GM13976 (cell line): ENCODE data around the gene MORN4.

Source experiments
- DNase-seq: peaks from one replicate; pipeline ENCODE4 v3.0.0; 2012; ENCODE audit warnings: low spot score
- in situ Hi-C: fragments of 300-500 bp; cut with MboI; formaldehyde crosslinking; loops from one replicate; pipeline ENCODE4 v1.12.0; 2022; ENCODE audit warnings: low sequenced_read_pairs, mixed read lengths, inconsistent platforms; ENCODE audit not compliant: unreplicated experiment
- TF ChIP-seq, protein P1 (sequence below): IDR thresholded peaks from 2 replicates; pipeline ENCODE4 v1.5.1; 2012; ENCODE audit warnings: borderline replicate concordance, mild to moderate bottlenecking; ENCODE audit not compliant: insufficient read depth; ENCODE audit errors: extremely low read depth, missing control alignments, control extremely low read depth

The MORN4 gene

DNA sequence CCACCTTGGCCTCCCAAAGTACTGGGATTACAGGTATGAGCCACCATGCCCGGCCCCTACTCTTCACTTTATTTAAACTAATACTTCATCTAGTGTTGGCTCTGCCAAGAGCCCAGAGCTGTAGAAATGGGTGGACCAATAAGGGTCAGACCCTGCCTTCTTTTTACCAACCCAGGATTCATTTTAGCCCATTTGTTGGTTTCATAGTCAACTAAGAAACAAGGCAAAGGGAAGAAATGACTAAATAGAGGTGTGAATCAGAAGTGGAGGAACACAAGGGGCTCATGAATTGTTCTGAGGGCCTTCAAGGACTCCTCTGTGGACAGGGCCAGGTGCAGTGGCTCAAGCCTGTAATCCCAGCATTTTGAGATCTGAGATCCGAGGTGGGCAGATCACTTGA lies 59.6 kb downstream of the MORN4 start:
- in situ Hi-C loops: no loop called here
- no peak for DNase-seq
- TF ChIP-seq, protein P1, sequence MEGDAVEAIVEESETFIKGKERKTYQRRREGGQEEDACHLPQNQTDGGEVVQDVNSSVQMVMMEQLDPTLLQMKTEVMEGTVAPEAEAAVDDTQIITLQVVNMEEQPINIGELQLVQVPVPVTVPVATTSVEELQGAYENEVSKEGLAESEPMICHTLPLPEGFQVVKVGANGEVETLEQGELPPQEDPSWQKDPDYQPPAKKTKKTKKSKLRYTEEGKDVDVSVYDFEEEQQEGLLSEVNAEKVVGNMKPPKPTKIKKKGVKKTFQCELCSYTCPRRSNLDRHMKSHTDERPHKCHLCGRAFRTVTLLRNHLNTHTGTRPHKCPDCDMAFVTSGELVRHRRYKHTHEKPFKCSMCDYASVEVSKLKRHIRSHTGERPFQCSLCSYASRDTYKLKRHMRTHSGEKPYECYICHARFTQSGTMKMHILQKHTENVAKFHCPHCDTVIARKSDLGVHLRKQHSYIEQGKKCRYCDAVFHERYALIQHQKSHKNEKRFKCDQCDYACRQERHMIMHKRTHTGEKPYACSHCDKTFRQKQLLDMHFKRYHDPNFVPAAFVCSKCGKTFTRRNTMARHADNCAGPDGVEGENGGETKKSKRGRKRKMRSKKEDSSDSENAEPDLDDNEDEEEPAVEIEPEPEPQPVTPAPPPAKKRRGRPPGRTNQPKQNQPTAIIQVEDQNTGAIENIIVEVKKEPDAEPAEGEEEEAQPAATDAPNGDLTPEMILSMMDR: no peak

DNA sequence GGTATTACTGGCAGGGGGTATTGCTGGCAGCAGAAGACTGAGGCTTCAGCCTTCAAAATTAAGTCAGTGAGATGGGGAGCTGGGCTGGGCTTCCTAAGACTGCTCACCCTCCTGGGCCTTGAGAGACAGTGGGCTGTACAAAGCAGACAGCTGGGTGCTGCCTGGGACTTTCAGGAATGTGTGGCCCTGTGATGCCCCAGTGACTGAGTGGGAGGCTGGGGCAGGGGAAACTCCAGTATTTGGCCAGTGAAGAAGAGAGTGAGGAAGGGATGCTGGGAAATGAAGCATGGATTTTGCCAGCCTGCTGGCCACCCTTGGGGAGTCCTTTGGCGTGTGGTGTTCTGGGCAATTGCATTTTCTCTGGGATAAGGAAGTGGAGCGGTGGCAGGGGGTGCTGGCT lies 60.3 kb downstream of the MORN4 start:
- no peak for DNase-seq
- TF ChIP-seq, protein P1: no peak
- in situ Hi-C loops: no loop called here

DNA sequence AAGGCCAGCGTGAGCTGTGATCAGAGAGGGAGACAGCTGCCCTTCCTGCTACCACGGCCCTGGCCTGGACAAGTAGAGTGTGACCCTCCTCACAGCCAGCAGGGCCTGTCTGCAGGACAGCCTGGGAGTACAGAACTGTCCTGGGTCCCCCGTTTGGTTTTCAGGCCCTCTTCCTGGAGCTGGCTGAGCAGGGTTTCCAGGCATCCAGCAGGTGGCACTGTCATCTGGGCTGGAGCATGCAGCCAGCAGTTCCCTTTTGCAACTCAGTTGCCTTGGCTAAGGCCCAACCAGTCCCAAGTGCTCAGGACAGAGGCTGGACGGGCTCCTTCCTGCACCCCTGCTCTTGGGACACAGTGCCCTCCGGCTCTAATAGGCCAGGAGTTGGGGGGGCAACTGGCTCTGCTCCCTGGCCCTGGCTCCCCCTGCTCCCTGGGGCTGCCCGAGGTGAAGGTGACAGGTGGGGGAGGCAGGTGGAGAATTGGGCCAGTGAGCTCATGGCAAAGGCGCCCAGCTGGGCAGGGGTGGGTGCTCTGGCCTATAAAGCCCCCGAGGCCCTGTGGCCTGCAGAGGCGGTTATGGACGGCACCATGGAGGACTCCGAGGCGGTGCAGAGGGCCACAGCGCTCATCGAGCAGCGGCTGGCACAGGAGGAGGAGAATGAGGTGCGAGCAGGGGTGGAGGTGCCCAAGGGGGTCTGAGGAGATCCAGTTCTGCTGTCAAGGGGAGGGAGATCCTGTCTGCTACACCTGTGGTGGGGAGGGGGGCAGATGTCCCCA lies 60.9 kb downstream of the MORN4 start, which contains the start of gene ANKRD2:
Gene ANKRD2, plus strand, starts transcription at position 566 of the 776 bp plus-strand sequence. Its CDS starts 10 bp downstream, at position 576.
- in situ Hi-C loops: no loop called here
- TF ChIP-seq, protein P1: peak; percentile 66
- DNase-seq: peak; percentile 88

DNA sequence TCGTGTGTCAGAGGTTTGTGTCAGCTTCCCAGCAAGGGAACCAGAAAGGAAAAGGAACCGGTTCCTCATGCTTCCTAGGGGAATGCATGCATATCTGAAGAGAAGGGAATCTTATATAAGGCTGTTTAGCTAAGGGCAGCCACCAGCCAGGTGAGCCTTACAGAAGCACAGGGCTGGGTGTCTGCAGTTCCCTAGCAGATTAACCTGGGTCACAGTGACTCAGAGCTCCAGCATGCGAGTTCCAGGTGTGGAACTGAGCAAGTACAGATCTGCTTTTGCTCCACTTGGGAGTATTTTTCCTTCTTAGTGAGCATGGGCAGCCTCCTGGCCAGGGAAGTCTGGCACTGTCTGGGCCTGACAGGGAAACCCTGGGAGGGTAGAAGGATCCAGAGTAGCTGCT lies 61.7 kb downstream of the MORN4 start:
- DNase-seq: no peak
- in situ Hi-C loops: no loop called here

DNA sequence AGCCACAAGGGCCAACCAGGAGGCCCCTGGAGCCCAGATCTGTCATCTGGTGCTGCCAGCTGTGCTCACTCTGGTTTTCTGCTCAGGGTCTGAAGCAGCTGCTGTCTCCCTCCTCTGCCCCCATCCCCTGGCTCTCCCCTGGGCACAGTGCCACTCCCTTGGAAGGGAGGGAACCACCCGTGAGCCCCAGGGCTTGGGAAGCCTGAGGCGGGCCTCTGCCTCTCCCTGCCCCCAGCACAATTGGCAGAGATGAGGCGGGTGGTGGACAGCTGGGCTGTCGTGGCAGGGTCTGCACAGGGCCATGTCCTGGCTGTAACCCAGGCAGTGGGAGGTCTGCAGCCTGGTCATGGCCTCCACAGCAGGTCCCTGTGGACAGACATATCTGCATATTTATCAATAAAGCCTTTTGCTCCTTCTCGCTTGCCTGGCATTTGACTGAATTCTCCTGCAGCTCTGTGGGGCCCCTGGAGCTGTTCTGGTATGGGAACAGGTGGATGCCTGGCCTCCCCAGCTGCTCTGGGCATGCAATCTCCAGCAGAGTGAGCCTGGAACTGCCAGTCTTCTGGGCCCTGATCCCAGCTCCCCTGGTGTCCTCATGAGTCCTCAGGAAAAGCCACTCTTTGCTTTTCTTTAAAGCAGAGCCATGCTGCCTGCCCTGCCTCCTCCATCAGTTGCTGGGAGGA lies 62.4 kb downstream of the MORN4 start:
- TF ChIP-seq, protein P1: no peak
- in situ Hi-C loops: no loop called here
- DNase-seq: no peak

More for the DNA sequence above, 61.7 kb downstream of the MORN4 start:
- TF ChIP-seq, protein P1: no peak

DNA sequence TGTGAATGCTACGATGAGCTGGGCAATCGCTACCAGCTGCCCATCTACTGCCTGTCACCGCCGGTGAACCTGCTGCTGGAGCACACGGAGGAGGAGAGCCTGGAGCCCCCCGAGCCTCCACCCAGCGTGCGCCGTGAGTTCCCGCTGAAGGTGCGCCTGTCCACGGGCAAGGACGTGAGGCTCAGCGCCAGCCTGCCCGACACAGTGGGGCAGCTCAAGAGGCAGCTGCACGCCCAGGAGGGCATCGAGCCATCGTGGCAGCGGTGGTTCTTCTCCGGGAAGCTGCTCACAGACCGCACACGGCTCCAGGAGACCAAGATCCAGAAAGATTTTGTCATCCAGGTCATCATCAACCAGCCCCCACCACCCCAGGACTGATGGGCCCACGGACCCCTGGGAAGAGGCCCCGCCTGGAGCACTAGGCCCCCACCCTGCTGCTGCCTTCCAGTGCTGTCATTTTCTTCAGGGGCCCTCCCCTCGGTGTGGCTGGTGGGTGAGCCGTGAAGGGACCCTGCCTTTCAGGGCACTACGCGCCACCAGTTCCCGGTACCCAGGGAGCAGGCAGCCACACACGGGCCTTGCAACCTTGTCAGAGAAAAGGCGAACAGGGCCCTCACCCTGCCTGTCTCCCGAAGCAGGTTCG lies 63.0 kb downstream of the MORN4 start:
- in situ Hi-C loops: no loop called here
- TF ChIP-seq, protein P1: no peak
- no peak for DNase-seq
